ENCODE data around the gene MTG1.
"Not testable (repeated sequence)": the region's sequence is repeated elsewhere in the genome, so short reads cannot be mapped to it uniquely, and the experiment has no call there.

MTG1 gene

GRCh38 chr10:133424102-133424501 is 30.1 kb downstream of the MTG1 start:
- not testable (repeated sequence) for DNase-seq (ENCODE audit: low spot score)

- not testable (repeated sequence) for DNase-seq (ENCODE audit: low spot score)
Measured at GRCh38 chr10:133424601-133425000, 30.6 kb downstream of the MTG1 start, which contains the start of gene SPRN. TSS of gene SPRN (minus strand) at chr10:133424625. CDS start at chr10:133423681, 944 bp downstream.

- not testable (repeated sequence) for DNase-seq (ENCODE audit: low spot score)
Measured at GRCh38 chr10:133429571-133429970, 35.6 kb downstream of the MTG1 start.

DNA sequence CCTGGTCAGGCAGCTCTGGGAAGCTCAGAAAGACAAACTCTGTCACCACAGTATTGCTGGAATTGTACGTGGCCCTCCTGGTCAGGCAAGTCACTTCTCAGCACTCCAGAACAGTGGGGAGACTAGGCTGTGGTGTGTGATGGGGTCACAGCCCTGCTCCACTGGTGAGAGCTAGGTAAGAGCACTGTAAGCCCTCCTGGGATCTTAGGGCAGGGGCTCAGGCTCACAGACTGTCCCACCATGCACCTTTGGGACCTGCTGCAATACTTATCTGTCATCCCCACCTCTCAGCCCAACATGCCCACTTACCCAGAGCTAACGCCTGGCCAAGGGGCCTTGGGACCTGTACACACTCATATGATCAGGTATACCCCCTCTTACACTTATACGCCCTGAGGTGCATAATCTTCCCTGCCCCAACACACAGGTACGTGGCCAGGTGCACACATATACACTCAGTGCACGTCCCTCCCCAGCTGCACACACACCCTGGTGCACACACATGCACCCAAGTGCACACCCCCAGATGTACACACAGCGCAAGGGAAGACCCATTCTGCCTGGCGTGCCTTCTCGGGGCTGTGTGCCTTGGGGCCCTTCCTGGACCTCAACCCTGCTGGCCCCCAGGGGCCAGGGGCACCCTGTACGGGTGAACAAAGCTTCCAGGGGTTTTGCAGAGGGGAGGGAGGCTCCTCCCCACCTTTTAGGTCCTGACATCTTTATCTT is 38.1 kb downstream of the MTG1 start:
- DNase-seq (ENCODE audit: low spot score) = not testable (repeated sequence)

DNA sequence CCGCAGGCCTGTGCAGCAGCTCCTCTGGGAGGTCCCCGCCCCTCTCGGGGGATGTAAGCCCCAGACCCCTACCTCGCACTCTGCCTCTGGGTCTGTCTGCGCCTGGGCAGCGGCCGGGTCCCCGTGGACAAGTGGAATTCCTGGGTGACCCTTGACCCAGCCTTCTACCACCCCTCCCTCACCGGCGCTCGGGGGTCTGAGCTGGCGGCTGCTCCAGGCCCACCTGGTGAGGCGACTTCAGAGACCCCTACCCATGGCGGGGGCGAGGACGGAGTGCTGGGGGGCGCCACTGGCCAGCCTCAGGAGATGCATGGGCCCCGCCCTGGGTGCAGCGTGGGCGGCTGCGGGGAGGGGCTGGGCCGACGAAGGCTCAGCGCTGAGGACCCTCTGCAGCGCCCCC is 38.8 kb downstream of the MTG1 start:
- not testable (repeated sequence) for DNase-seq (ENCODE audit: low spot score)

DNA sequence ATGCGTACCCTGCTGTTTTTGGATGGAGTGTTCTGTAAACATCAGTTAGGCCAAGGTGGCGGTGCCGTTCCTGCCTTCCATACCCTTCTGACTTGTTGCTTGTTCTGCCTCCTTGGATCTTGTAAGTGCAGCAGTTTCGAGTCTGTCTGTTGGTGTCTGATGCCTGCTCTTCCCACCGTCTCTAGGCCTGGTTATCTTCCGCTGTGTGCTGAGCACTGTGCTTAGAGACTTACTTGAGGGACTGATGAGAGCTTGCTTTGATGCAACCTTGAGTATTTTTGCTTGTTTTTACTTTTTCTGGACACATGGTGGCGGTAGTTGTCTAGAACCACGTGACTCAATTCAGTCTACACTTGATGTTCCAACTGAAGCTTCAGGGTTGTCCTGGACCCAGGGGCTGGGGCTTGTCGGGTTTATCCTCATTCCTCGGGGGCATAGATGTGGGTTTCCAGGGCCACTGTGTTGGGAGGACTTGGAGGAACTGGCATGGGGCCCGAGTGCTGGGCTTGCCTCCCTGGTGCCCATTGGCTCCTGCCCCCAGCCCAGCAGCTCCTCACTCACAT is 44.8 kb downstream of the MTG1 start:
- DNase-seq (ENCODE audit: low spot score) = no peak

GRCh38 chr10:133439517-133440461 is 45.8 kb downstream of the MTG1 start:
- DNase-seq (ENCODE audit: low spot score) = no peak

DNA sequence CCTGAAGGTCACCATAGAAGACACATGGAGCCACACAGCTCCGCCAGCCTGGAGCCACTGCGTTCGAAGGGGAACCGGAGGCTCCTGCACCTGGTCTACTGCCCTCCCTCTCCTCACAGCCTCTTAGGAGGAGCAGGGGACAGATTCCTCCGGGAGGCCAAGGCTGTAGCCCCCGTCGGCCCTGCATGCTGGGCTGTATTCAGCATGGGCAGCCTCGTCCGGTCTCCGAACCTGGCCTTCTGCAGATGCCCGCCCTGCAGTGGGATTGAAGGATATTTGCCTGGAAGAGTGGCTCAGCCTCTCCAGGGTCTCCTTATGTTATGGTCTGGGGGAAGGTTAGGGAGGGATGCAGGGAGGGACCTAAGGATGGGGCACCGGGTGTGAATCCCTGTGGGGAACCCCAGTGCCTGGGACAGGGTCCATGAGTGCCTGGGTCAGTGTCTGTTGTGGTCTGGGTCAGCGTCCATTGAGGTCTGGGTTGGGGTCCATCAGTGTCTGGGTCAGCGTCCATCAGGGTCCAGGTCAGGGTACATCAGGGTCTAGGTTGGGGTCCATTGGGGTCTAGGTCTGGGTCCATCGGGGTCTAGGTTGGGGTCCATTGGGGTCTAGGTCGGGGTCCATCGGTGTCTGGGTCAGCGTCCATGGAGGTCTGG is 46.8 kb downstream of the MTG1 start:
- DNase-seq (ENCODE audit: low spot score) = no peak

- not testable (repeated sequence) for DNase-seq (ENCODE audit: low spot score)
Measured at GRCh38 chr10:133441356-133441755, 47.4 kb downstream of the MTG1 start.

- DNase-seq (ENCODE audit: low spot score) = no peak
Measured at GRCh38 chr10:133441780-133442179, 47.8 kb downstream of the MTG1 start.

GRCh38 chr10:133442191-133442966 is 48.4 kb downstream of the MTG1 start:
- no peak for DNase-seq (ENCODE audit: low spot score)

DNA sequence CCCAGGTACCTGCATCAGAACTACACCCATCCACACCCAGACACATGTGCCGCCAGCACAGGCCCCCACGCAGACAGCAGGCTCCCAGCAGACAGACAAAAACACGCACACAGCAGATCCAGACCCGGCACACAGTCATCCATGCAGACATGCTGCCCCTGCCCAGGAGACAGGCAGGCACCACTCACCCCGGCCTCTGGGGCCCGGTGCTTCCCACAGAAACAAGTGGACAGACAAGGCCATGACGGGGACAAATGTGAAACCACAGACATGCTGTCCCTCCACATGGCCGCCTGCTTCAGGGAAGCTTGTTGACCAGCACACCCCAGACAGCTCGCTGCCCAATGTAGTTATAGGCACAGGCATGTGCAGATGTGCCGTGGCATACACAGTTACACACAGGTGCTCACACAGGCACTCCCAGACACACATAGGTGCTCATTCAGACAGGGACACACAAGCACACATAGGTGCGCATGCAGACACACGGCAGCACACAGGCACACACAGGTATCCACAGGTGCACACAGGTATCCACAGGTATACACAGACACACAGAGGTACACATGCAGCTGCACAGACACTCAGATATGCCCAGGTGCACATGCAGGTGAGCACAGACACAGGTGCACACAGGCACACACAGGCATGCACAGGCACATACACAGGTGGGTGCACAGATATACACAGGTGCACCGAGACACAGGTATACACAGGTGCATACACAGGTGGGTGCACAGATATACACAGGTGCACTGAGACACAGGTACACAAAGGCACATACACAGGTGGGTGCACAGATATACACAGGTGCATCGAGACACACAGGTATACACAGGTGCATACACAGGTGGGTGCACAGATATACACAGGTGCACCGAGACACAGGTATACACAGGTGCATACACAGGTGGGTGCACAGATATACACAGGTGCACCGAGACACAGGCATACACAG is 49.3 kb downstream of the MTG1 start:
- DNase-seq (ENCODE audit: low spot score) = no peak

- no peak for DNase-seq (ENCODE audit: low spot score)
Measured at GRCh38 chr10:133444342-133445267, 50.6 kb downstream of the MTG1 start.

- DNase-seq (ENCODE audit: low spot score) = no peak
Measured at GRCh38 chr10:133445268-133445732, 51.3 kb downstream of the MTG1 start.

DNA sequence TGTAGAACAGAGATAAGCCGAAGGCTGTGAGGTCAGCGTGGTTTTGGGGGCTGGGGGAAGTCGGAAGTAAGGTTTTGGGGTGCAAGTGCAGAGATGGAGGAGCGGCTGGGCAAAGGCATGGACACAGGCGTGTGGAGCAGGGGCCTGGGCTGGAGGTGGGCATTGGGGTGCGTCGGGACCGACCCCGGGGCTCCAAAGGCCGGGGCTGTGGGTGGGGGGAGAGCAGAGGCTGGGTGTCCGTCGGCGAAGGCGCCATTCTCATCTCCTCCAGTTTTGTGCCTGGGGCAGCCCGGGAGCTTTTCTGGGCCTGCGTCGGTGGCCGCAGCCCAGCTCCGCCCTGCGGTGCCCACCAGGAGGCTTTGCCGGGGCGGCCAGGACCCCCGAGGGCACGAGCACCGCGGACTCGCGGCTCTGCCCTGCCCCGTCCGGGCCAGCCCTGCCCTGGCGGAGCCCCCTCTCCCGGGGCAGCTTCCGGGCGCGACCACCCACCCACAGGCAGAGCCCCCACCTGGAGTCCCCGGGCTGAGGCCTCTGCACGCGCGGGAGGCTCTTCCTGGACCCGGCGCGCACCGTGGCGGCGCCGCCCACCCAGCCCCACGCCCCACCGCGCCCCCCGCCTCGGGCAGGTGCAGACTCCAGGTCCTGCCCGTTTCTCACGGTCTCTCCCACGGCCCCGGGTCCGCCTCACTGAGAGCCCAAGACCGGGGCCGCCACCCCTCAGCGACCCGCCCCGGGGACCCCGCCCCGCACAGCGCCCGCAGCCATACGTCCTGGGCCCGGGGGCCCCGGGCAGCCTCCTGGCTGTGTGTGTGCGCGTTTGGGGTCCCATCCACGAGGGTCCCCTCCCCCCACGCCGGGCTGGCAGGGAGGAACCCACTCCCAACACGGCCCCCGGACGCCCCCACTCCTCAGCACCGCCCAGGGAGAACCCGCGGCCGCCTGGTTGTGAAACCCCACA is 52.1 kb downstream of the MTG1 start:
- DNase-seq (ENCODE audit: low spot score) = no peak

DNA sequence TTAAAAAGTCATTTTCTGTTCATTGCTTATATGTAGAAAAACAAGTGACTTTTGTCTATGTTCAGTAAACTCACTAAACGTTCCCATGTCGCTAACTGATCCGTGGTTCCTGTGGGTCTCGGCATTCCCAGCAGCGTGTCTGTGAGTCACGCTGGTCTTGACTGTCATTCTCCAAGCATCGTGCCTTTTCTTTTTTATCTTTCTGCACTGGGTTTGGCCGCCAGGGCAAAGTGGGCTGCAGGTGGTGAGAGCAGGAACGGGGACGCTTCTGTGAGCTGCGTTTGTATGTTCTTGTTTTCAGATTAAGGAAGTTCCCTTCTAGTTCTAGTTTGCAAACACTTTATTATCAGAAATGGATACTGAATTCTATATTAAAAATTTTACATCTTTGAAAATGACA is 53.0 kb downstream of the MTG1 start:
- DNase-seq (ENCODE audit: low spot score) = no peak

DNA sequence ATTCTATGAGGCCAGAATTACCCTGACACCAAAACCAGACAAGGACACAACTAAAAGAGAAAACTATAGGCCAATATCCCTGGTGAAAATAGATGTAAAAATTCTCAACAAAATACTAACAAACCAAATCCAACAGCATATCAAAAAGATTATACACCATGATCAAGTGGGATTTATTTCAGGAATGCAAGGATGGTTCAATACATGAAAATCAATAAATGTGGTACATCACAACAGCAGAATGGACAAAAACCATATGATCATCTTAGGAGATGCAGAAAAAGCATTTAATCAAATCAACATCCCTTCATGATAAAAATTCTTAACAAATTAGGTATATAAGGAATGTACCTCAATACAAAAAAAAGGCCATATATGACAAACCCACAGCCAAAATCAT is 54.2 kb downstream of the MTG1 start:
- no peak for DNase-seq (ENCODE audit: low spot score)

- DNase-seq (ENCODE audit: low spot score) = no peak
Measured at GRCh38 chr10:133451346-133451745, 57.4 kb downstream of the MTG1 start.
